K562 (cell line): ENCODE measurements around the gene SRI.

Experiments used
- BRF1 ChIP-seq: IDR thresholded peaks from 3 replicates; pipeline ENCODE4 v1.6.1; 2011; ENCODE audit warnings: borderline replicate concordance, mild to moderate bottlenecking; ENCODE audit not compliant: insufficient read length; ENCODE audit errors: extremely low read depth
- CEBPB ChIP-seq: fragments of 450-650 bp; IDR thresholded peaks from 2 replicates; pipeline ENCODE4 v1.6.1; 2016; ENCODE audit warnings: missing genetic modification characterization, missing compliant biosample characterization
- CREM ChIP-seq: IDR thresholded peaks from 2 replicates; pipeline ENCODE4 v1.6.1; 2014; ENCODE audit warnings: antibody characterized with exemption, low read depth
- MAZ ChIP-seq, 2 experiments: fragments of 450-650 bp in 1 of 2; sonication (generic) in 1 of 2; formaldehyde crosslinking; IDR thresholded peaks in 1 of 2; conservative IDR thresholded peaks in 1 of 2; 2 replicates each; pipeline versions ENCODE4 v1.4.0 to v1.5.0; 2020; ENCODE audit warnings: mild to moderate bottlenecking in 1 of 2, missing genetic modification reagents in 1 of 2
- POLR2A ChIP-seq: fragments of 450-650 bp; conservative IDR thresholded peaks from 2 replicates; pipeline ENCODE4 v1.6.1; 2016
- U2AF2 ChIP-seq: fragments of 200-400 bp; formaldehyde crosslinking; optimal IDR thresholded peaks from 2 replicates; pipeline ENCODE3; 2017; ENCODE audit warnings: low read depth, mild to moderate bottlenecking, low read length
- TF ChIP-seq, protein P1 (sequence below): IDR thresholded peaks from 2 replicates; pipeline ENCODE4 v1.6.1; 2016; ENCODE audit warnings: missing genetic modification characterization, missing compliant biosample characterization
- TF ChIP-seq, protein P2 (sequence below): fragments of 250-450 bp; sonication (Bioruptor Pico); IDR thresholded peaks from 2 replicates; pipeline ENCODE4 v1.5.0; 2021; ENCODE audit warnings: mild to moderate bottlenecking, borderline replicate concordance

DNA sequence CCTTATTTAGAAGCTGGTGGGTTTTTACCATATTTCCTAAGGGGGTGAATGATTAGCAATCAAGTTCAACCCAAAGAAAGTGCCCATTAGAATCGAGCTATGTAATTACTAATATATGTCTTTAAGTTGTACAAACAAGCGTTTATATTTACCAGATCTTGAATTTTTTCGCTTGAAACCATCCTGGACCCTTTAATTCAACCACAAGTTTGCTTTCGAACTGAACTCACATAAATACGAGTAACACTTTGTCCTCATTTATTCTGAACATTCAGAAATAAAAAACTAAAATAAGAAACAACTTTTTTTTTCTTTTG is 1.5 kb downstream of the SRI start:
- TF ChIP-seq MAZ (CRISPR knock-in tag; conservative IDR thresholded peaks at IDR 0.05 in 1 of 2, IDR thresholded peaks at IDR 0.05 in 1 of 2) = no peak
- no peak for TF ChIP-seq BRF1
- TF ChIP-seq CREM = no peak
- no peak for TF ChIP-seq U2AF2
- no peak for TF ChIP-seq CEBPB
- TF ChIP-seq POLR2A = no peak
- TF ChIP-seq, protein P1, sequence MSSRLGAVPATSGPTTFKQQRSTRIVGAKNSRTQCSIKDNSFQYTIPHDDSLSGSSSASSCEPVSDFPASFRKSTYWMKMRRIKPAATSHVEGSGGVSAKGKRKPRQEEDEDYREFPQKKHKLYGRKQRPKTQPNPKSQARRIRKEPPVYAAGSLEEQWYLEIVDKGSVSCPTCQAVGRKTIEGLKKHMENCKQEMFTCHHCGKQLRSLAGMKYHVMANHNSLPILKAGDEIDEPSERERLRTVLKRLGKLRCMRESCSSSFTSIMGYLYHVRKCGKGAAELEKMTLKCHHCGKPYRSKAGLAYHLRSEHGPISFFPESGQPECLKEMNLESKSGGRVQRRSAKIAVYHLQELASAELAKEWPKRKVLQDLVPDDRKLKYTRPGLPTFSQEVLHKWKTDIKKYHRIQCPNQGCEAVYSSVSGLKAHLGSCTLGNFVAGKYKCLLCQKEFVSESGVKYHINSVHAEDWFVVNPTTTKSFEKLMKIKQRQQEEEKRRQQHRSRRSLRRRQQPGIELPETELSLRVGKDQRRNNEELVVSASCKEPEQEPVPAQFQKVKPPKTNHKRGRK = no peak
- TF ChIP-seq, protein P2, sequence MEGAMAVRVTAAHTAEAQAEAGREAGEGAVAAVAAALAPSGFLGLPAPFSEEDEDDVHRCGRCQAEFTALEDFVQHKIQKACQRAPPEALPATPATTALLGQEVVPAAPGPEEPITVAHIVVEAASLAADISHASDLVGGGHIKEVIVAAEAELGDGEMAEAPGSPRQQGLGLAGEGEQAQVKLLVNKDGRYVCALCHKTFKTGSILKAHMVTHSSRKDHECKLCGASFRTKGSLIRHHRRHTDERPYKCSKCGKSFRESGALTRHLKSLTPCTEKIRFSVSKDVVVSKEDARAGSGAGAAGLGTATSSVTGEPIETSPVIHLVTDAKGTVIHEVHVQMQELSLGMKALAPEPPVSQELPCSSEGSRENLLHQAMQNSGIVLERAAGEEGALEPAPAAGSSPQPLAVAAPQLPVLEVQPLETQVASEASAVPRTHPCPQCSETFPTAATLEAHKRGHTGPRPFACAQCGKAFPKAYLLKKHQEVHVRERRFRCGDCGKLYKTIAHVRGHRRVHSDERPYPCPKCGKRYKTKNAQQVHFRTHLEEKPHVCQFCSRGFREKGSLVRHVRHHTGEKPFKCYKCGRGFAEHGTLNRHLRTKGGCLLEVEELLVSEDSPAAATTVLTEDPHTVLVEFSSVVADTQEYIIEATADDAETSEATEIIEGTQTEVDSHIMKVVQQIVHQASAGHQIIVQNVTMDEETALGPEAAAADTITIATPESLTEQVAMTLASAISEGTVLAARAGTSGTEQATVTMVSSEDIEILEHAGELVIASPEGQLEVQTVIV (CRISPR knock-in tag) = no peak
